Activated B cell treated with CpG ODN at 0.5 μM for 24 hours (primary cell): ENCODE measurements around the gene ARHGEF33. TPM values are rescaled to one million over a fixed set of nuclear protein-coding genes. Genes with fewer than 3 reads are reported as not detected.

Source experiments
- ATAC-seq: fragments of 200-7000 bp; cut with Tn5 transposase; one replicate; pipeline ENCODE4 v1.10.0; 2021; ENCODE audit warnings: low read depth, mild to moderate bottlenecking, moderate library complexity
- CTCF ChIA-PET: fragments of 350-600 bp; sonication (Branson Sonifier 250); formaldehyde crosslinking; loops from one replicate; lab custom pipeline; 2021; ENCODE audit warnings: antibody characterized with exemption; lab: Charles Lee
- POLR2A ChIA-PET: fragments of 350-600 bp; sonication (Branson Sonifier 250); formaldehyde crosslinking; loops from one replicate; lab custom pipeline; 2021; ENCODE audit warnings: antibody characterized with exemption; lab: Charles Lee
- DNase-seq: peaks from one replicate; pipeline ENCODE4 v3.0.0; 2022
- H3K27ac Mint-ChIP-seq: one replicate; pipeline ENCODE4 v1.8.0; 2020; ENCODE audit warnings: mixed read lengths
- H3K27me3 Mint-ChIP-seq: one replicate; pipeline ENCODE4 v1.8.0; 2021; ENCODE audit warnings: mixed read lengths
- H3K36me3 Mint-ChIP-seq: one replicate; pipeline ENCODE4 v1.8.0; 2021; ENCODE audit warnings: low read depth, mixed read lengths
- H3K4me1 Mint-ChIP-seq: one replicate; pipeline ENCODE4 v1.8.0; 2021; ENCODE audit warnings: mixed read lengths
- H3K4me3 Mint-ChIP-seq: one replicate; pipeline ENCODE4 v1.8.0; 2020; ENCODE audit warnings: mild to moderate bottlenecking, mixed read lengths
- H3K9me3 Mint-ChIP-seq: one replicate; pipeline ENCODE4 v1.8.0; 2020; ENCODE audit warnings: mixed read lengths
- CTCF ChIP-seq: fragments of 200-600 bp; IDR thresholded peaks from one replicate; pipeline ENCODE4 v1.8.0; 2022; ENCODE audit warnings: antibody characterized with exemption, mild to moderate bottlenecking
- intact Hi-C: fragments of 100-400 bp; cut with micrococcal nuclease; formaldehyde crosslinking; loops from one replicate; pipeline ENCODE4 v1.15.1; 2024
- total RNA-seq: library from RNA; stranded (reverse); gene quantifications from 2 replicates; pipeline ENCODE4 v1.2.3, GENCODE V29; 2022

Gene ARHGEF33
- total RNA-seq, 1 donor from 2014 or later: 0.69 TPM

- no peak overlapping the region for H3K27ac Mint-ChIP-seq
- TF ChIP-seq CTCF: no peak
- H3K4me3 Mint-ChIP-seq: no peak overlapping the region
- DNase-seq (no peak), ATAC-seq (no peak)
- H3K27me3 Mint-ChIP-seq: no peaks in the 10 kb centered on the region
- no peaks in the 10 kb centered on the region for H3K9me3 Mint-ChIP-seq
- ChIA-PET POLR2A (no interaction called here), CTCF (no interaction called here)
- H3K36me3 Mint-ChIP-seq: no peaks in the 10 kb centered on the region
- intact Hi-C loops: no loop called here
- peaks cover 3% of the 10 kb centered on the region for H3K4me1 Mint-ChIP-seq
These were observed 32.7 kb downstream of the ARHGEF33 start for GRCh38 chr2:38922389-38922788.

- Mint-ChIP-seq H3K36me3 (no peaks in the 10 kb centered on the region), H3K27ac (no peak overlapping the region), H3K4me3 (no peak overlapping the region), H3K9me3 (no peaks in the 10 kb centered on the region), H3K27me3 (no peaks in the 10 kb centered on the region), H3K4me1 (peaks cover 3% of the 10 kb centered on the region)
- intact Hi-C loops: no loop called here
- no peak for TF ChIP-seq CTCF
- CTCF ChIA-PET: interaction anchor here (2.2 kb wide), 1 partner anchor 25 kb away, joined by 8 read pairs; no protein-coding TSS in a partner anchor
- POLR2A ChIA-PET: no interaction called here
- DNase-seq (no peak), ATAC-seq (no peak)
These were observed 33.2 kb downstream of the ARHGEF33 start for GRCh38 chr2:38922902-38923301.

GRCh38 chr2:38925982-38926381, 36.3 kb downstream of the ARHGEF33 start:
- ATAC-seq: no peak
- intact Hi-C loops: no loop called here
- Mint-ChIP-seq H3K4me1 (peaks cover 3% of the 10 kb centered on the region), H3K9me3 (no peaks in the 10 kb centered on the region), H3K27ac (no peak overlapping the region), H3K36me3 (no peaks in the 10 kb centered on the region), H3K4me3 (no peak overlapping the region), H3K27me3 (no peaks in the 10 kb centered on the region)
- ChIA-PET POLR2A (no interaction called here), CTCF (no interaction called here)
- no peak for DNase-seq
- no peak for TF ChIP-seq CTCF

GRCh38 chr2:38930600-38930999, 40.9 kb downstream of the ARHGEF33 start:
- H3K27ac Mint-ChIP-seq: no peak overlapping the region
- TF ChIP-seq CTCF: no peak
- ChIA-PET POLR2A (no interaction called here), CTCF (interaction anchor here (1.8 kb wide), 1 partner anchor 17 kb away, joined by 5 read pairs; no protein-coding TSS in a partner anchor)
- DNase-seq (no peak), ATAC-seq (no peak)
- H3K4me3 Mint-ChIP-seq: no peak overlapping the region
- no peaks in the 10 kb centered on the region for H3K36me3 Mint-ChIP-seq
- peaks cover 6% of the 10 kb centered on the region for H3K27me3 Mint-ChIP-seq
- peaks cover 4% of the 10 kb centered on the region for H3K4me1 Mint-ChIP-seq
- intact Hi-C loops: no loop called here
- H3K9me3 Mint-ChIP-seq: no peaks in the 10 kb centered on the region

GRCh38 chr2:38932586-38932985, 42.9 kb downstream of the ARHGEF33 start:
- Mint-ChIP-seq H3K9me3 (no peaks in the 10 kb centered on the region), H3K36me3 (no peaks in the 10 kb centered on the region), H3K27me3 (peaks cover 7% of the 10 kb centered on the region), H3K27ac (no peak overlapping the region), H3K4me3 (no peak overlapping the region), H3K4me1 (peaks cover 4% of the 10 kb centered on the region)
- intact Hi-C loops: no loop called here
- no peak for TF ChIP-seq CTCF
- DNase-seq (no peak), ATAC-seq (no peak)
- CTCF ChIA-PET: no interaction called here
- POLR2A ChIA-PET: no interaction called here
